SU-DHL-6 (cell line): ENCODE measurements around the gene ITGB2.

Experiments used
- H2AFZ ChIP-seq: fragments of 200-600 bp; sonication (generic); 2 replicates; pipeline ENCODE4 v1.6.1; 2014; ENCODE audit warnings: low read depth, mild to moderate bottlenecking, moderate library complexity, mixed read lengths, antibody characterized with exemption, low read length; ENCODE audit not compliant: severe bottlenecking
- H3F3A ChIP-seq: fragments of 200-600 bp; shearing (Covaris generic); 2 replicates; pipeline ENCODE4 v1.6.0; 2016; ENCODE audit warnings: antibody characterized with exemption, mild to moderate bottlenecking; ENCODE audit not compliant: insufficient read depth
- H3K27ac ChIP-seq: fragments of 200-600 bp; sonication (generic); 2 replicates; pipeline ENCODE4 v1.5.1; 2016; ENCODE audit warnings: low read depth, mild to moderate bottlenecking, low read length, moderate library complexity, mixed read lengths
- H3K27me3 ChIP-seq: fragments of 200-600 bp; sonication (generic), shearing (Covaris generic); 2 replicates; pipeline ENCODE4 v1.6.0; 2014; ENCODE audit warnings: mild to moderate bottlenecking, low read length
- H3K36me3 ChIP-seq: fragments of 200-600 bp; sonication (generic); 2 replicates; pipeline ENCODE4 v1.6.1; 2014; ENCODE audit warnings: mild to moderate bottlenecking, low read length, mixed read lengths
- H3K4me2 ChIP-seq: fragments of 300-600, 200-600 bp; shearing (Covaris generic), sonication (generic); 2 replicates; pipeline ENCODE4 v1.6.0; 2014; ENCODE audit warnings: low read length, low read depth, mild to moderate bottlenecking; ENCODE audit not compliant: poor library complexity, severe bottlenecking
- H3K4me3 ChIP-seq: fragments of 200-600 bp; sonication (generic); 2 replicates; pipeline ENCODE4 v1.5.1; 2014; ENCODE audit warnings: antibody characterized with exemption, low read length, mild to moderate bottlenecking, mixed read lengths; ENCODE audit not compliant: insufficient read depth, poor library complexity, severe bottlenecking
- H3K79me2 ChIP-seq: fragments of 200-600 bp; sonication (generic); 2 replicates; pipeline ENCODE4 v1.6.1; 2014; ENCODE audit warnings: mild to moderate bottlenecking, low read length, moderate library complexity; ENCODE audit not compliant: insufficient read depth
- H3K9ac ChIP-seq: fragments of 200-600 bp; sonication (generic); 2 replicates; pipeline ENCODE4 v1.7.0; 2014; ENCODE audit warnings: mild to moderate bottlenecking, low read length
- H3K9me2 ChIP-seq: fragments of 200-600 bp; sonication (generic); replicated peaks from 2 replicates; pipeline ENCODE4 v1.6.1; 2014; ENCODE audit warnings: low read length; ENCODE audit not compliant: insufficient read depth
- H3K9me3 ChIP-seq: fragments of 200-600 bp; sonication (generic); 2 replicates; pipeline ENCODE4 v1.6.1; 2014; ENCODE audit warnings: low read length, mixed read lengths; ENCODE audit not compliant: insufficient read depth
- H4K20me1 ChIP-seq: fragments of 200-600 bp; sonication (generic); 2 replicates; pipeline ENCODE4 v1.6.1; 2014; ENCODE audit warnings: low read depth, mild to moderate bottlenecking, antibody characterized with exemption, low read length, moderate library complexity, mixed read lengths
- CTCF ChIP-seq: fragments of 200-600 bp; sonication (generic); IDR thresholded peaks from one replicate; pipeline ENCODE4 v1.5.1; 2017; ENCODE audit warnings: antibody characterized with exemption, mild to moderate bottlenecking, low read length, moderate library complexity; ENCODE audit not compliant: insufficient read depth, poor library complexity, severe bottlenecking
- EZH2phosphoT487 ChIP-seq: fragments of 200-600 bp; sonication (generic), shearing (Covaris generic); conservative IDR thresholded peaks from 2 replicates; pipeline ENCODE4 v1.6.1; 2018; ENCODE audit warnings: mild to moderate bottlenecking, antibody characterized with exemption, low read length, moderate library complexity, mixed read lengths

ITGB2 gene

GRCh38 chr21:44884097-44884496 lies 36.6 kb downstream of the ITGB2 start:
- Histone ChIP-seq H3K27ac (no peak overlapping the region), H3K4me2 (no peak overlapping the region), H3K9me2 (no peaks in the 10 kb centered on the region), H3K4me3 (no peak overlapping the region), H3K9ac (no peak overlapping the region), H4K20me1 (no peaks in the 10 kb centered on the region), H2AFZ (no peak overlapping the region), H3K36me3 (no peaks in the 10 kb centered on the region), H3F3A (no peaks in the 10 kb centered on the region), H3K79me2 (no peaks in the 10 kb centered on the region), H3K9me3 (no peaks in the 10 kb centered on the region), H3K27me3 (no peaks in the 10 kb centered on the region)
- no peak for TF ChIP-seq EZH2phosphoT487
- no peak for TF ChIP-seq CTCF

- no peaks in the 10 kb centered on the region for H3K27me3 ChIP-seq
- no peaks in the 10 kb centered on the region for H3K79me2 ChIP-seq
- H3K9me3 ChIP-seq, result no peaks in the 10 kb centered on the region
- H3K4me3 ChIP-seq, result no peak overlapping the region
- no peaks in the 10 kb centered on the region for H3K36me3 ChIP-seq
- no peak overlapping the region for H3K9ac ChIP-seq
- no peaks in the 10 kb centered on the region for H3F3A ChIP-seq
- no peaks in the 10 kb centered on the region for H4K20me1 ChIP-seq
- H3K4me2 ChIP-seq, result no peak overlapping the region
- no peak overlapping the region for H2AFZ ChIP-seq
- no peak overlapping the region for H3K27ac ChIP-seq
- no peaks in the 10 kb centered on the region for H3K9me2 ChIP-seq
- no peak for TF ChIP-seq CTCF
- TF ChIP-seq EZH2phosphoT487, result no peak
These were observed 37.4 kb downstream of the ITGB2 start for GRCh38 chr21:44883250-44883649.

GRCh38 chr21:44881198-44881872 lies 39.4 kb downstream of the ITGB2 start:
- Histone ChIP-seq H3K27ac (no peak overlapping the region), H3K36me3 (no peaks in the 10 kb centered on the region), H3K4me2 (no peak overlapping the region), H3K79me2 (no peaks in the 10 kb centered on the region), H3K9ac (no peak overlapping the region), H2AFZ (no peak overlapping the region), H3K27me3 (no peaks in the 10 kb centered on the region), H3K9me3 (no peaks in the 10 kb centered on the region), H4K20me1 (no peaks in the 10 kb centered on the region), H3F3A (no peaks in the 10 kb centered on the region), H3K4me3 (no peak overlapping the region), H3K9me2 (no peaks in the 10 kb centered on the region)
- no peak for TF ChIP-seq EZH2phosphoT487
- no peak for TF ChIP-seq CTCF
